ENCODE measurements around the gene C3orf70. TPM values are rescaled to one million over a fixed set of nuclear protein-coding genes. Genes with fewer than 3 reads are reported as not detected.

The C3orf70 gene, protein sequence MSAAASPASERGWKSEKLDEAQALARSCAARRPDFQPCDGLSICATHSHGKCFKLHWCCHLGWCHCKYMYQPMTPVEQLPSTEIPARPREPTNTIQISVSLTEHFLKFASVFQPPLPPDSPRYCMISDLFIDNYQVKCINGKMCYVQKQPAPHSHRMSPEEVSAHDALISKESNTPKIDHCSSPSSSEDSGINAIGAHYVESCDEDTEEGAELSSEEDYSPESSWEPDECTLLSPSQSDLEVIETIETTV
- not detected for total RNA-seq

DNA sequence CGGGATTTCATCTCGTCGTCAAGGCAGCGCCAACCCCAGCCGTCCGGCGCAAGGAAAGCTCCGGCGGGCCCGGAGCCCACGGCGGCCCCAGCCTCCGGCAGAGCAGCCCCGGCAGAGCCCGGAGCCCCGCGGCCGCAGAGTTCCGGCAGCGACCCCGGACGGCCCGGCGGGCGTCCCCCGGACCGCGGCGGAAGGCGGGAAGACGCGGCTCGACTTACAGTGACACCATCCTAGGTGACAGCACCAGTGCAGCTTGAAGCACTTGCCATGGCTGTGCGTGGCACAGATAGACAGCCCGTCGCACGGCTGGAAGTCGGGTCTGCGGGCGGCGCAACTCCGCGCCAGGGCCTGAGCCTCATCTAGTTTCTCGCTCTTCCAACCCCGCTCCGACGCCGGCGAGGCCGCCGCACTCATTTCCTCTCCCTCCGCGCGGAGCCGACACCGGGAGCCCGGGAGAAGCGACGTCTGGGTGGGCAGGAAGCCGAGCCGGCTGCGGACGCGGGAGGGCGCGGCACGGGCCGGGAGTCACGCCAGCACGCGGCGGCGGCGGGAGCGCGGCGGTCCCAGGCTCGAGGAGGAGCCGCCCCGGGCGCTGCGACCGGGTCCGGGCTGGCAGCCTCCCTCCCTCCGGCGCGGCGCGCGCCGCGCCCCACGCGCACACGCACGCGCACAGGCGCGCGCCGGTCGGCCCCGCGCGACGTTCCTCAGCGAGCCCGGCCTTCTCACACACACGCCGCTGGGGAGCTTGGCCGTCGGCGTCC, at the start of gene C3orf70:
Gene C3orf70, minus strand, starts transcription at position 651 of the 761 bp plus-strand sequence. Its CDS starts 237 bp downstream, at position 414.
- ATAC-seq (ENCODE audit: low read depth) = peak; percentile 76
- Mint-ChIP-seq H3K4me3 (peak within 1 kb of the TSS; percentile 79), H3K4me1 (peaks cover 4% of the 10 kb centered on the region), H3K9me3 (no peaks in the 10 kb centered on the region), H3K36me3 (no peaks in the 10 kb centered on the region), H3K27ac (peak within 1 kb of the TSS; percentile 62), H3K27me3 (peaks cover 37% of the 10 kb centered on the region)
- DNase-seq = peak; percentile 59
- POLR2A ChIA-PET = interaction anchor here (0.6 kb wide), 1 partner anchor 668 kb away, joined by 5 read pairs; no protein-coding TSS in a partner anchor

DNA sequence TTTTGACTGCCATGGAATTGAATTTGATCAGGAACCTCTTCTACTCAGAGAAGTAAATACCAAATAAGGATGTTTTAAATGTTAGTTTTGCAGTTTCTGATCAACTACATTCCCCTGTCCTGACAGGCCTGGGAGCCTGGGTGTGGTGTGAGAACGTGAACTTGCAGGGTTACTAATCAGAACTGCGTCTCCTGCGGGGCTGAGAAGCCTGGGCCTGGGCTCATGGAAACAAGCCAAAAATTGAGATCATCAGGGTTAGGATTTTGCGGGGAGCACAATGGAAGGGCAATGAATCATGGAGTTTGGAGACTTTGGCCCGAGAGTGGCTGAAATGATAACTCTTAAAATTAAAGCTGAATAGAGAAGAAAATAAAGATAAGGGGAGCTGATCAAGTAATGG, 47.8 kb upstream of the C3orf70 start:
- Mint-ChIP-seq H3K36me3 (no peaks in the 10 kb centered on the region), H3K27me3 (no peaks in the 10 kb centered on the region), H3K4me3 (no peak overlapping the region), H3K27ac (no peak overlapping the region), H3K9me3 (no peaks in the 10 kb centered on the region), H3K4me1 (no peaks in the 10 kb centered on the region)
- DNase-seq (no peak), ATAC-seq (ENCODE audit: low read depth) (no peak)
- POLR2A ChIA-PET = no interaction called here

DNA sequence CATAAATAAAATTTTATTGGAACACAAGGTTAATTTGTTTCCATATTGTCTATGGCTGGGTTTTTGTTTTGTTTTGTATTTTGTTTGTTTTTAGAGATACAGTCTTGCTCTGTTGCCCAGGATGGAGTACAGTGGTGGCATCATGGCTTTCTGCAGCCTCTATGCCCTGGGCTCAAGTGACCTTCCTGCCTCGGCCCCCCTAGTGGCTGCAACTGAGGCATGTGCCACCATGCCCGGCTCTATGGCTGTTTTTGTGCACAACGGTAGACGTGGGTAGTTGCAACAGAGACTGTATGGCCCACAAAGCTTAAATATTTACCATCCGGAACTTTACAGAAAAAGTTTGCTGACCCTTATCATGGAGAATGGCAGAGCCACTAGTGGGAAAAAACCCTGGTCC, 46.8 kb upstream of the C3orf70 start:
- Mint-ChIP-seq H3K27ac (no peak overlapping the region), H3K9me3 (no peaks in the 10 kb centered on the region), H3K4me1 (no peaks in the 10 kb centered on the region), H3K4me3 (no peak overlapping the region), H3K36me3 (no peaks in the 10 kb centered on the region), H3K27me3 (no peaks in the 10 kb centered on the region)
- ATAC-seq (ENCODE audit: low read depth) = no peak
- POLR2A ChIA-PET = no interaction called here
- DNase-seq = no peak

DNA sequence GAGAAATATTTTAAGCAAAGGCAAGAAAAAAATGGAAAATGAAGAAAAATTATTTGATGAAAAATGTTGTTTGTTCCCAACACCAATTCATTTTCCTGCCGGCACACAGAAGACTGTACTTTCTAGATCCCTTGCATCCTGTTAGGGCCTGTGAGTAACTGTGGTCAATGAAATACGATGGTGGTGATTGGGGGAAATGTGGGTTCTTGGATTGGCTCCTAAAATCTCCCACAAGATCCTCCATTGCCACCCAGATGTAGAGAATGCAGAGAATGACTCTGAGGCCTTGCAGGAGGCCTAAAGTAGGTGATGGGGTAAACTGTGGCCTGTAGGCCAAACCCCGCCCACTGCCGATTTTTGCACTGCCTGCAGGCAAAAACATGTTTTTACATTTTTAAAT, 46.3 kb upstream of the C3orf70 start:
- Mint-ChIP-seq H3K36me3 (no peaks in the 10 kb centered on the region), H3K4me1 (no peaks in the 10 kb centered on the region), H3K9me3 (no peaks in the 10 kb centered on the region), H3K27ac (no peak overlapping the region), H3K27me3 (no peaks in the 10 kb centered on the region), H3K4me3 (no peak overlapping the region)
- DNase-seq (no peak), ATAC-seq (ENCODE audit: low read depth) (no peak)
- POLR2A ChIA-PET = no interaction called here

DNA sequence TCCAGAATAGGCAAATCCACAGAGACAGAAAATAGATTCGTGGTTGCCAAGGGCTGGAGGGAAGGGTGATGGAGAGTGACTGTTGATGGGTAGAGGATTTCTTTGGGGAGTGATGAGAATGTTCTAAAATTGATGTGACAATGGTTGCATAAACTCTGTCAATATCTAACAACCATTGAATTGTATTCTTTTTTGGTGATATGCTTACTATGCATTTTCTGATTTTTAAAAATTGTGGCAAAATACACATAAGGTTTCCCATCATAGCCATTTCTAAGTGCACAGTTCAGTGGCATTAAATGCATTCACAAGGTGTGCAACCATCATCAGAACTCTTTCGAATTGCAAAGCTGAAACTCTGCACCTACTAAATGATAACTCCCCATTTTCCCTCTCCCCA, 44.2 kb upstream of the C3orf70 start:
- Mint-ChIP-seq H3K4me1 (no peaks in the 10 kb centered on the region), H3K9me3 (no peaks in the 10 kb centered on the region), H3K27me3 (no peaks in the 10 kb centered on the region), H3K36me3 (peaks cover 3% of the 10 kb centered on the region), H3K27ac (no peak overlapping the region), H3K4me3 (no peak overlapping the region)
- DNase-seq (no peak), ATAC-seq (ENCODE audit: low read depth) (no peak)
- POLR2A ChIA-PET = no interaction called here

DNA sequence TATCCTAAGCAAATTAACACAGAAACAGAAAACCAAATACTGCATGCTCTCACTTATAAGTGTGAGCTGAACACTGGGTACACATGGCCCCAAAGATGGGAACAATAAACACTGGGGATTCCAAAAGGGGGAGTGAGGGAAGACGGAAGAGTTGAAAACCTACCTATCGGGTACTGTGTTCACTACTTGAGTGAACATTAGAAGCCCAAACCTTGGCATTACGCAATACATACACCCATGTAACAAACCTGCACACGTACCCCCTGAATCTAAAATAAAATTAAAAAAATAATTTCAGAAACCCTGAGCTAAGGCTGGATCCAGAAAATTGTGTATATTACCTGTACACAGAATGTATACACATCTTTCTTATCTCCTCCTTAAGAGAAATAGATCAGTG, 42.8 kb upstream of the C3orf70 start:
- peaks cover 5% of the 10 kb centered on the region for H3K36me3 Mint-ChIP-seq
- no peaks in the 10 kb centered on the region for H3K9me3 Mint-ChIP-seq
- no peaks in the 10 kb centered on the region for H3K4me1 Mint-ChIP-seq
- DNase-seq = no peak
- H3K4me3 Mint-ChIP-seq = no peak overlapping the region
- no peaks in the 10 kb centered on the region for H3K27me3 Mint-ChIP-seq
- no peak for ATAC-seq (ENCODE audit: low read depth)
- POLR2A ChIA-PET = no interaction called here
- H3K27ac Mint-ChIP-seq = no peak overlapping the region

DNA sequence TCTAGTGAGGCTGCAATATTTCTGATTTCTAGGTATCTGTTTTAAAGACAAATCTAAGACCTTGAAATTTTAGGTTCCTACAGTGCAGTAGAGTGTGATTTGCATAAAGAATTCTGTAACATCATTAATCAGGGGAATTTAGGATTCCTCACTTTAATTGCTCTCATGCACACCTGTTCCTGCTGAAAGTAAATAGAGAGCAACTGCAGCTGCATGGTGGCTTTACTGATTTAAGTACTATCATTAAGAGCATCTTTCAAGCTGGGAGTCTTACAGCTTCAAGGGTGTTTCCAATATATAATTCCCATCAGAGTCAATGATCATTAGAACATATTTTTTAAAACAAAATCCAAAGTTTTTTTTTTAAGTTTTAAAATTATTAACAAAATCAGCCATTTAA, 36.0 kb upstream of the C3orf70 start:
- DNase-seq (no peak), ATAC-seq (ENCODE audit: low read depth) (no peak)
- H3K27me3 Mint-ChIP-seq = peaks cover 9% of the 10 kb centered on the region
- POLR2A ChIA-PET = no interaction called here
- no peak overlapping the region for H3K4me3 Mint-ChIP-seq
- H3K36me3 Mint-ChIP-seq = peaks cover 5% of the 10 kb centered on the region
- H3K9me3 Mint-ChIP-seq = no peaks in the 10 kb centered on the region
- no peaks in the 10 kb centered on the region for H3K4me1 Mint-ChIP-seq
- no peak overlapping the region for H3K27ac Mint-ChIP-seq

DNA sequence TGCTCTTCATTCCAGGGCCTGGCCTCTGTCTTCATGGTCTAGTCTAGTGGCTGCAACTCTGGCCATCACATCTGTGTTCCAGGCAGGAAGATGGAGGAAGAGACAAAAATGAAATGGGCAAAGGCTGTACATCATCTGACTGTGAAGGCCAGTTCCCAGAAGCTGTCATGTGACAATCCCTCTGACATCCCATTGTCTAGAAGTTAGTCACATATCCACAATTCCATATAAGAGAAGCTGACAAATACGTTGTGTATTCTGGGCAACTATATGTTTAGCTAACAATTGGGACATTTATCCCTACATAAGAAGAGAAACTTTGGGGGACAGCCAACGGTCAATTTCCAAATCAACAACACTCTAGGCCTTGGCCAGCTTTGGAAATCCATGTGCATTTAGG, 34.5 kb upstream of the C3orf70 start:
- Mint-ChIP-seq H3K4me1 (no peaks in the 10 kb centered on the region), H3K36me3 (peaks cover 2% of the 10 kb centered on the region), H3K27me3 (peaks cover 9% of the 10 kb centered on the region), H3K4me3 (no peak overlapping the region), H3K9me3 (no peaks in the 10 kb centered on the region), H3K27ac (no peak overlapping the region)
- no peak for ATAC-seq (ENCODE audit: low read depth)
- POLR2A ChIA-PET = no interaction called here
- DNase-seq = no peak

DNA sequence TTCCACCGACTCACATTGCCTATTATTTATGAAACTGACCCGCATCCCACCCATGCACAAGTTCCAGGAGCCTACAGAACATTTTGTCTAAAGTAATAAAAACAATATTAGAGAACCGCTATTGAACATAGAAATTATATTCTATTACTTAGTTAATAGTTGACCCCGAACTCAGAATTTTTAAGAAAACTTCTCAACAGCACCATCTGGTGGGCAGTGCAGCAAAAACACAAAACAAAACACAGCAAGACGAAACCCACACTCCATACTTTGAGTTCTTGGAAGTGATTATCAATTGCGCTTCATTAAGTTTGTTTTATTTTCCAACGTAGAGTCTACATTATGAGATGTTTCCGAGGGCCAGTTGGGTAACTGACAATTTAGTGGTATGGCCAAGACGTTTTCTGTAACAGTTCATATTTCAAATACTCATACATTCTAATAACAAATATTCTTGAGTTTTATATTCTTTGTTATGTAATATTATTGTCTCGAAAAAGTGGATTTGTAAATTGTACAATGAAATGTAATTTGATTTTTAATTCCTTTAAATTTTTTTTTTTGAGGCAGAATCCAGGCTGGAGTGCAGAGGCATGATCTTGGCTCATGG, 24.0 kb upstream of the C3orf70 start:
- no peaks in the 10 kb centered on the region for H3K9me3 Mint-ChIP-seq
- no peak for DNase-seq

DNA sequence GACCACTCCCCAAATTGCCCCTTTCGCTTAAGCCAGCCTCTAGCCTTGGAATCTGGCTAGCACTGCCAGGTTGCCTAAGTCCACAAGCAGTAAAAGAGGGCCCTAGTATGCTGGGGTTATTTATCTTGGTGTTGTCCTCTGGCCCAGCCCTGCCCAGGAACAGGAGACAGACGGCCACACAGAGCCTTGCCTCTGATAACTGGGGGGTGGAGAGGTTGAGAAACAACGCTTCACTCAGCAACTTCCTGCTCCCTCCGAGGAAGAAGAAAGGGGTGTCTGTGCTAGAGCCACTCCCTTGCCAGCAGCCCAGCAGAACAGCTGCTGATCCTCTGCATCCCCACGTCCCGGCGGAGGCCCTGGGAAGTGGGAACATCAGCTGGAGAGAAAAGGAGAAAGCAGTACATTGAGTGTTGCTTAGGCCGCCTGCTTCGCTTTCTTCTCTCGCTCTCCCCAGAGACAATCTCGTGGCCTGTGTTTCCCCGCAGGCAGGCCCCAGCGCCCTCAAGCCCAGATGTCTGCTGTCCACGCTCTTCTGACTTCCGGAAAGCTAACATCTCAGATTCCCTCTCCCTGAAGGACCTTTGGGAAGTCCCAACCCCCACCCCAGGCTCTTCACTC, 22.6 kb upstream of the C3orf70 start:
- H3K4me3 Mint-ChIP-seq = no peak overlapping the region
- no peaks in the 10 kb centered on the region for H3K36me3 Mint-ChIP-seq
- no peaks in the 10 kb centered on the region for H3K9me3 Mint-ChIP-seq
- ATAC-seq (ENCODE audit: low read depth) (no peak), DNase-seq (no peak)
- peaks cover 7% of the 10 kb centered on the region for H3K27me3 Mint-ChIP-seq
- H3K4me1 Mint-ChIP-seq = peaks cover 1% of the 10 kb centered on the region
- POLR2A ChIA-PET = no interaction called here
- H3K27ac Mint-ChIP-seq = no peak overlapping the region

More for the DNA sequence above, 24.0 kb upstream of the C3orf70 start:
- H3K27me3 Mint-ChIP-seq = peaks cover 7% of the 10 kb centered on the region
- no peak overlapping the region for H3K4me3 Mint-ChIP-seq
- POLR2A ChIA-PET = no interaction called here
- H3K36me3 Mint-ChIP-seq = no peaks in the 10 kb centered on the region
- H3K4me1 Mint-ChIP-seq = peaks cover 1% of the 10 kb centered on the region
- no peak overlapping the region for H3K27ac Mint-ChIP-seq
- no peak for ATAC-seq (ENCODE audit: low read depth)

DNA sequence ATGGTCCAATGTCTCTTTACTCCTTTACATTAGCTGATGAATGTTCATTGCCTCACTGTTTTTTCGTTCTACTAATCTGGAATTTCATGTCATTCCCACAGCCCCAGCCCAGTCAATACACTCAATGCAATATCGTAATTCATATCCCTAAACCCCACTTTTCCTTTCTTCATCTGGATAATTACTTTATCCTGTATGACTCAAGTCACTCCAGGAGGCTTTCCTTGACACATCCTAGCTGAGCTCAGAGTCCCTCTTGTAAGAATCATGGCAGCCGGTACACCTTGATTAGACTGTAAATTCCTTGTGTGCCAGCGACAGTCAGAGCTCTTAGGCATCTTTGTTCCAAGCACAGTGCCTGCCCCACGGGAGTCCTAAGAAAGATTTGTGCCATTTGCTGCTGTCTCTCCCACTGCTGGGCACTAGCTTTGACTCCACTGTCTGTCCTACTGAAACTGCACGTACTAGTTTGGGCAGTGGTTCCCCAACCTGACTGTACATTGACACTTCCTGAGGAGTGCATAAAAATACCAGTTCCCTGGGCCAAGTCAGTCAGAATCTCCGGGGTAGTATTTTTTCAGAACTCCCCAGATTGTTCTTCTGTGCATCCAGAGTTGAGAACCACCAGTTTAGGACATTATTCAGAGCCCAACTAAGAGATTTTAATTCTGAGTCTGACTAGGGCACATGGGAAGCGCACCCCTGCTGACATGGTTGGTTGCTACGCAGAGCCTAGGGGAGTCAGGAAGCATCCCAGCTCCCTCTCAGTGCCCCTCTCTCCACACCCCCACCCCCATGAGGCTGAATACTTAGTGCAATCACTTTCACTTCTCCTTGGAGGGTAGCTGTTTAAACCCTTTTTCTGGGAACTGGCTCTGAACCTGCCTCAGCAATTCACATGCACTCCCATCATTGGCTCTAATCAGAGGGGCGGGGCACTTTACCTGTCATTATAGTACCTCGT, 19.5 kb upstream of the C3orf70 start:
- POLR2A ChIA-PET = no interaction called here
- Mint-ChIP-seq H3K9me3 (no peaks in the 10 kb centered on the region), H3K27me3 (peaks cover 7% of the 10 kb centered on the region), H3K4me3 (no peak overlapping the region), H3K27ac (no peak overlapping the region), H3K4me1 (peaks cover 1% of the 10 kb centered on the region), H3K36me3 (no peaks in the 10 kb centered on the region)
- ATAC-seq (ENCODE audit: low read depth) = no peak
- DNase-seq = no peak

DNA sequence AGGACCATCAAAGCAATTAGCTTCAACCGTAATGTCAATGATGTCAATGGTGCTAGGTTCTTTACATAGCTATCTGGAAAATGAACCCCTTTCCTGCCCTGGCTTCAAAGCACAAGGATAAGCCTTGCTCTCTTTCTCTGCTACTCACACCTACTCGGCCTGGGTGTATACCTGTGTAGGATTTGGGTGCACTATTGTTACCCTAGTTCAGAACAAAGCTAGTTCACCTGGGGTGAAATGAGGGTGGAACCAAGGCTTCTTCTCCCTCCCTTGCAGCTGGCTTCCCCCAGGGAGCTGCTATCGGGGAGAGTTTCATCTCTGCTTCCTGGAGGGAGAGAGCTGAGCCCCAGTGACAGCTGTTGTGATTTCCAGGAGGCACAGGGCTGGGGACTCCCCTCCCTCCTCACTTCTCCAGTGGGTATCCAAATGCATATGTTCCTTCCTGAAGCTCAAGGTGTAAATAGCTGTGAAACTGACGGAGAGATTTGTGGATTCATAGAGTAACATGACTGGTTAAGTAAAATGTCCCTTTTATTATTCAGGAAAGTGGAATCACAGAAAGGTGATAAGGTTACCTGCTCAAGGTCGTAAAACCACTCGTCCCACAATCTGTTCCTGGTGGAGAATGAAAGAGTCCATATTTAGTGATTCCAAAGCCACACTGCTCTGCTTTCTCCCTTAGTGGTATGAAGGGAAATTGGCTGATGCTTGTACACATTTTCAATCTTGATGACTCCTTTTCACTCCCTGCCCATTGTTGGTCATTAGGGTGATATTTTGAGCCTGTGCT, 11.8 kb upstream of the C3orf70 start:
- peaks cover 10% of the 10 kb centered on the region for H3K27me3 Mint-ChIP-seq
- DNase-seq (no peak), ATAC-seq (ENCODE audit: low read depth) (no peak)
- H3K4me3 Mint-ChIP-seq = no peak overlapping the region
- H3K36me3 Mint-ChIP-seq = no peaks in the 10 kb centered on the region
- H3K27ac Mint-ChIP-seq = no peak overlapping the region
- H3K9me3 Mint-ChIP-seq = no peaks in the 10 kb centered on the region
- POLR2A ChIA-PET = no interaction called here
- no peaks in the 10 kb centered on the region for H3K4me1 Mint-ChIP-seq

Measured in activated naive CD8-positive, alpha-beta T cell treated with anti-CD3 and anti-CD28 coated beads, Interleukin-2, amount 10 ng/mL, durations not matched to agents 7 days and 5 days (primary cell).